ENCODE results near the gene ANXA1.

The ANXA1 gene

GRCh38 chr9:73200694-73201452 is 49.2 kb downstream of the ANXA1 start:
- DNase-seq (ENCODE audit: low read depth) = peak; percentile 27

DNA sequence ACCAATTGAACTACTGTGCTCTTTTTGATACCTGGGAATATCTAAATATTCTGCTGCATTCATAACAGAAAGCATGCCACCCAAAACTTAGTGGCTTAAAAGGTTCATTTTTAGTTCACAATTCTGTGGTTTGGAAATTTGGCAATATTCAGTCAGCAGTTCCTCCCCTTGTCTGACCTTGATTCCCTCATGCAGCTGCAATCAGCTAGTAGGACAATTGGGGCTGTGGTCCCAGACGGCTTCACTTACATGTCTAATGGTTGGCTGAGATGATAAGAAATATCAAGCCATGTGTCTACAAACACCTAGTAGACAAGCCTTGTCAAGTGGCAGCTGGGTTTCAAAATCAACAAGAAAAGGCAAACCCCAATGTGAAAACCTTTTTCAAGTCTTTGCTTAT is 51.3 kb downstream of the ANXA1 start:
- no peak overlapping the region for H3K4me3 ChIP-seq (ENCODE audit: low read depth, low read length)
- DNase-seq (ENCODE audit: low read depth) = peak; percentile 25
- TF ChIP-seq MAX (IDR thresholded peaks at IDR 0.05; ENCODE audit: low read depth, low read length) (no peak), MYC (IDR thresholded peaks at IDR 0.05; ENCODE audit: low read depth, low read length) (no peak)

More at GRCh38 chr9:73200694-73201452, 49.2 kb downstream of the ANXA1 start:
- H3K4me3 ChIP-seq (ENCODE audit: low read depth, low read length) = no peak overlapping the region
- TF ChIP-seq, protein P1, sequence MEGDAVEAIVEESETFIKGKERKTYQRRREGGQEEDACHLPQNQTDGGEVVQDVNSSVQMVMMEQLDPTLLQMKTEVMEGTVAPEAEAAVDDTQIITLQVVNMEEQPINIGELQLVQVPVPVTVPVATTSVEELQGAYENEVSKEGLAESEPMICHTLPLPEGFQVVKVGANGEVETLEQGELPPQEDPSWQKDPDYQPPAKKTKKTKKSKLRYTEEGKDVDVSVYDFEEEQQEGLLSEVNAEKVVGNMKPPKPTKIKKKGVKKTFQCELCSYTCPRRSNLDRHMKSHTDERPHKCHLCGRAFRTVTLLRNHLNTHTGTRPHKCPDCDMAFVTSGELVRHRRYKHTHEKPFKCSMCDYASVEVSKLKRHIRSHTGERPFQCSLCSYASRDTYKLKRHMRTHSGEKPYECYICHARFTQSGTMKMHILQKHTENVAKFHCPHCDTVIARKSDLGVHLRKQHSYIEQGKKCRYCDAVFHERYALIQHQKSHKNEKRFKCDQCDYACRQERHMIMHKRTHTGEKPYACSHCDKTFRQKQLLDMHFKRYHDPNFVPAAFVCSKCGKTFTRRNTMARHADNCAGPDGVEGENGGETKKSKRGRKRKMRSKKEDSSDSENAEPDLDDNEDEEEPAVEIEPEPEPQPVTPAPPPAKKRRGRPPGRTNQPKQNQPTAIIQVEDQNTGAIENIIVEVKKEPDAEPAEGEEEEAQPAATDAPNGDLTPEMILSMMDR (IDR thresholded peaks at IDR 0.05; ENCODE audit: low read depth, low read length) = no peak
- TF ChIP-seq MAX (IDR thresholded peaks at IDR 0.05; ENCODE audit: low read depth, low read length) (no peak), POLR2A (IDR thresholded peaks at IDR 0.05; ENCODE audit: extremely low read depth, insufficient read length) (no peak), MYC (IDR thresholded peaks at IDR 0.05; ENCODE audit: low read depth, low read length) (no peak)

GRCh38 chr9:73204936-73205335 is 53.3 kb downstream of the ANXA1 start:
- TF ChIP-seq, protein P1 (IDR thresholded peaks at IDR 0.05; ENCODE audit: low read depth, low read length) = no peak
- TF ChIP-seq MYC (IDR thresholded peaks at IDR 0.05; ENCODE audit: low read depth, low read length) (no peak), POLR2A (IDR thresholded peaks at IDR 0.05; ENCODE audit: extremely low read depth, insufficient read length) (no peak), MAX (IDR thresholded peaks at IDR 0.05; ENCODE audit: low read depth, low read length) (no peak)
- no peak overlapping the region for H3K4me3 ChIP-seq (ENCODE audit: low read depth, low read length)
- DNase-seq (ENCODE audit: low read depth) = no peak

- no peak overlapping the region for H3K4me3 ChIP-seq (ENCODE audit: low read depth, low read length)
- TF ChIP-seq POLR2A (IDR thresholded peaks at IDR 0.05; ENCODE audit: extremely low read depth, insufficient read length) (no peak), MAX (IDR thresholded peaks at IDR 0.05; ENCODE audit: low read depth, low read length) (no peak), MYC (IDR thresholded peaks at IDR 0.05; ENCODE audit: low read depth, low read length) (no peak)
- TF ChIP-seq, protein P1 (IDR thresholded peaks at IDR 0.05; ENCODE audit: low read depth, low read length) = no peak
- no peak for DNase-seq (ENCODE audit: low read depth)
These were observed 55.2 kb downstream of the ANXA1 start for GRCh38 chr9:73206851-73207250.

DNA sequence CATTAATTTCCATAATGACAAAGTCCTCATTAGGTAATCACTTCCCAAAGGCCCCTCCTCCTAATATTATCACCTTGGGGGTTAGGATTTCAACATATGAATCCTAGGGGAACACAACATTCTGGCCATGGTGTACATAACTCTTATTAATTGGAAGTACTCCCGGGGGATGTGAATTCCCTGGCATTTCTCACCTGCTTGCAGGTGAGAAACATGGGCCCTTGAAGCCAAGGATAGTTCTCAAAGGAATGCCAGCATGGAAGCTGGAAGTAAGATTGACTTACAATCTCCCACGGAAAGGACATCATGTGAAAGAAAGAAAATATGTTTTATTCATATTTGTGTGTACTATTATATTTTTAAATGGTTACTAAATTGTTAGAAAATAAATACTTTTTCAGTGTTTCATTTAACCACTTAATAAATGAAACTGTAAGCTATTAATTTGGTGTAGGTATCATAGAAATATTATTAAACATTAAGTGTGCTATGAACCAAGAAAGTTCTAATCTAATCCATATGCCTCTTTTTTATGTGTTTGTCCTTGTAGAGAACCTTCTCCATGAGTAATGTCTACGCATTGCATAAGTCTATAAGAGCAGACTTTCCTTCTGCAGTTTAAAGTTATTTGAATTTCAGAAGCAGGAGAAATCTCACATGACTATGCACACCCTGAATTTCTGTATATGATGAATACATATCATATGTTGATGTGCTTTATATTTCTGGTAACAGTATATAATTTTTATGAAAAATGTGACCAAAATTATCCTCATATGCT is 59.4 kb downstream of the ANXA1 start:
- no peak for DNase-seq (ENCODE audit: low read depth)
- TF ChIP-seq, protein P1 (IDR thresholded peaks at IDR 0.05; ENCODE audit: low read depth, low read length) = no peak
- TF ChIP-seq MYC (IDR thresholded peaks at IDR 0.05; ENCODE audit: low read depth, low read length) (no peak), POLR2A (IDR thresholded peaks at IDR 0.05; ENCODE audit: extremely low read depth, insufficient read length) (no peak), MAX (IDR thresholded peaks at IDR 0.05; ENCODE audit: low read depth, low read length) (no peak)
- no peak overlapping the region for H3K4me3 ChIP-seq (ENCODE audit: low read depth, low read length)

DNA sequence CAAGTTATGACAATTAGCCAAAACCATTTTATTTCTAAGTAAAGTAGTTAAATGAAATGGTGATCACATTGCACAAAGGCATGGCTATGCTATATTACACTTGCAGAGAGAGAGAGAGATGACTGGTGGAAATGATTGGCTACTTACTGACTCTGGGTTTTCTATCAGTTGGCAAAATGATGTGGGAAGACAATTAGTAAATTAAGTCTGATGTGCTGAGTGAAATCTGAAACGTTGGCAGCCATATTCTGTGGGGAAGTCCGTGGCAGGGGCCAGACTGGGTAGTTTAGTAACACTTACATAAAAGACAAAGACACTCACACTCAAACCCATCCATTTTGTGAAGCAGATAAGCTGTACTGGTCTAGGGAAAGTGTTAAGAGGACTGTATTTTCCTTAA is 61.6 kb downstream of the ANXA1 start:
- H3K4me3 ChIP-seq (ENCODE audit: low read depth, low read length) = no peak overlapping the region
- TF ChIP-seq MAX (IDR thresholded peaks at IDR 0.05; ENCODE audit: low read depth, low read length) (no peak), POLR2A (IDR thresholded peaks at IDR 0.05; ENCODE audit: extremely low read depth, insufficient read length) (no peak), MYC (IDR thresholded peaks at IDR 0.05; ENCODE audit: low read depth, low read length) (no peak)
- TF ChIP-seq, protein P1 (IDR thresholded peaks at IDR 0.05; ENCODE audit: low read depth, low read length) = no peak
- DNase-seq (ENCODE audit: low read depth) = no peak
